ENCODE data around the gene LYST.

The LYST gene

DNA sequence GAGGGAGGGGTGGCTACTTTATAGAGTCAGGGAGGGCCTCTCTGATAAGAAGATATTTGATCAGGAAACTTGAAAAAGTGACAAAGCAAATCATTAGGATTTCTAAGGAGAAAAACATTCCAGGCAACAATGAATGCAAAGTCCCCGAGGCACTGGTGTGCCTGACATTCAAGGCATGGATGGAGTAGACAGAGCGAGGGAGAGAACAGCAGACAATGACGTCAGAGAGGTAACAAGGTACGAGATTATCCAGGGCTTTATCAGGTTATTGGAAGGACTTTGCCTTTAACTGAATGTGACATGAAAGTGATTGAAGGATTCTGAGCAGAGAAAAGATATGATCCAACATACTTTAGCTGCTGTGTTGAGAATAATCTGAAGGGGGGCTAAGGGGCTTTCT is 144.7 kb downstream of the LYST start:
- TF ChIP-seq, protein P1, sequence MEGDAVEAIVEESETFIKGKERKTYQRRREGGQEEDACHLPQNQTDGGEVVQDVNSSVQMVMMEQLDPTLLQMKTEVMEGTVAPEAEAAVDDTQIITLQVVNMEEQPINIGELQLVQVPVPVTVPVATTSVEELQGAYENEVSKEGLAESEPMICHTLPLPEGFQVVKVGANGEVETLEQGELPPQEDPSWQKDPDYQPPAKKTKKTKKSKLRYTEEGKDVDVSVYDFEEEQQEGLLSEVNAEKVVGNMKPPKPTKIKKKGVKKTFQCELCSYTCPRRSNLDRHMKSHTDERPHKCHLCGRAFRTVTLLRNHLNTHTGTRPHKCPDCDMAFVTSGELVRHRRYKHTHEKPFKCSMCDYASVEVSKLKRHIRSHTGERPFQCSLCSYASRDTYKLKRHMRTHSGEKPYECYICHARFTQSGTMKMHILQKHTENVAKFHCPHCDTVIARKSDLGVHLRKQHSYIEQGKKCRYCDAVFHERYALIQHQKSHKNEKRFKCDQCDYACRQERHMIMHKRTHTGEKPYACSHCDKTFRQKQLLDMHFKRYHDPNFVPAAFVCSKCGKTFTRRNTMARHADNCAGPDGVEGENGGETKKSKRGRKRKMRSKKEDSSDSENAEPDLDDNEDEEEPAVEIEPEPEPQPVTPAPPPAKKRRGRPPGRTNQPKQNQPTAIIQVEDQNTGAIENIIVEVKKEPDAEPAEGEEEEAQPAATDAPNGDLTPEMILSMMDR (IDR thresholded peaks at IDR 0.05; ENCODE audit: borderline replicate concordance, insufficient read depth, low read depth, low read length): no peak

DNA sequence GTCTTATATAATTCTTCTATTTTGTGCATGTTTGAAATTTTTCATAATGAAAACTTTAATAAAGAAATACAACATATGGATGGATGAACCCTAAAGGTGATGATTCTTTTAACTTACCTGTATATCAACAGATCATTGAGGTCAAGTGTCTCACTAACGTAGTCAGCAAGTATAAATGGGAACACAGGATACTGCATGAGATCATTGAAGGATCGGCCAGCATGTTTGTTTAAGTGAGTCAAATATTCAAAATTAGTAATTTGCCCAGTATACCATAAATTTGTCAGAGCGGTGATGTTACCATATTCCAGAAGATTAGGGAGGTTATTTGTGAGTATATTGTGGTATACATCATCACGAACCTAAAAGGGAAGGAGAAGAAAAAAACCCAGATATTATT is 146.2 kb downstream of the LYST start:
- TF ChIP-seq, protein P1 (IDR thresholded peaks at IDR 0.05; ENCODE audit: borderline replicate concordance, insufficient read depth, low read depth, low read length): no peak
- H3K4me3 ChIP-seq (ENCODE audit: low read depth, low read length): no peak overlapping the region

More for the DNA sequence above, 144.7 kb downstream of the LYST start:
- no peak overlapping the region for H3K4me3 ChIP-seq (ENCODE audit: low read depth, low read length)

DNA sequence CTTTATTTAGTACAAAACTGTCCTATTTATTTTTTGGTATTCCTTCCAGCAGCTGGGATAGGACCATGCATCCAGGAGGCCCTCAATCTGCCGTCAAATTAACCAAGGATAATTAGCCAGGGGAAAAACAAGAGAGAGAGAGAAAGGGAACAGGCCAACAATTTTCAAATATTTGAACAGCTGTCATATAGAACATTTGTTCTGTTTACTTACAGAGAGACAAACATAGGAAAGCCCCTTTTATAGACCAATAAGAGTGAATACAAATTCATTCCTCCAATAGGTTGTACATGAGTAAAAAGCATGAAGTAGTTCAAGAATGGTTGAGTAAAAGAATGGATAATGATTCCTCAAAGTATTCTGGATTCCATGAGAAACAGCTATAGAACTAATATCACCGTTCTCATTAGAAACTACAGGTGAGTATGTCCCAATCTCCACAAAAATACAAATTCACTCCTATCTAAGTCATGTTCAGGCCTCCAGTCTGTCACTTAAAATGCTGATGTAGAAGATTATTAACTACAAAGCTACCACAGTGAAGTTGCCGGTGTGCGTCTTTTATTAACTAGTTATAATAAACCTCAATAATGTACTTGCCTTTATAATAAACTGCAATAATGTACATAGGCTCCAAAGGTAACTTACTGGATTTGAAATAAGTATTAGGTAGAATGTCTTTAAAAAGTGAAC is 152.4 kb downstream of the LYST start:
- H3K4me3 ChIP-seq (ENCODE audit: low read depth, low read length): no peak overlapping the region
- TF ChIP-seq, protein P1 (IDR thresholded peaks at IDR 0.05; ENCODE audit: borderline replicate concordance, insufficient read depth, low read depth, low read length): no peak

DNA sequence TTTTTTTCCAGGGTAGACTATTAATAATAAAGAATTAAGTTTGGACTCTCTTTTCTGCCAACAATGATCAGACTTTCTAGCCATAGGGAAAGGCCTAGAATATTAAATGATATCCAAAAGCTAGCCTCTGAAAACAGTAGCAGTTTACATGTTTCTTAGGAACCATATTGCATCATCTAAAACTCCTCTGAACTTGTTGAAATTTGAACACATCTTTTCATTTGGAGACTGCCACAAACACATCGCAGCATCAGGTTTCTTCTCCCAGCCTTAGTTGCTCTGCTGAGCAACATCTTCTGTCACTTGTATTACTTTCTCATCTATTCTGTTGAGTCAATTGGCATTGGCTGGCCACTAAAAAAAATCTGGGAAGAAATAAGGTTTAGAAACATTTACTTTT is 153.9 kb downstream of the LYST start:
- no peak overlapping the region for H3K4me3 ChIP-seq (ENCODE audit: low read depth, low read length)
- TF ChIP-seq, protein P1 (IDR thresholded peaks at IDR 0.05; ENCODE audit: borderline replicate concordance, insufficient read depth, low read depth, low read length): no peak

DNA sequence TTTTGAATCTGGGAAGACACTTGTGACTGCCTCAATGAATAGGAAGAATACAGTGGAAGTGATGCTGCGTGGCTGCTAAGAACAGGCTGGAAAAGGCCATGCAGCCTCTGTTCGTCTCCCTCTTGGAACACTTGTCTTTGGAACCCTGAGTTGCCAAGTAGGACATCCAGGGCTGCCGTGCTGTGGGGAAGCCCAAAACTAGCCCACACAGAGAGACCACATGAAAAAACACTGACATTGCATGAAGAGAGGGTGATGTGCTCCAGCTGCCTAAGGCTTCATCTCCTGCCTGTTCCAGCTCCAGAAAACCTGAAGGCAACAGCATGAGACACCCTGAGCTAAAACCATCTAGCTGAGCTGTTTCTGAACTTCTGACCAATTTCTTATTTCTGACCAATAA is 156.0 kb downstream of the LYST start:
- H3K4me3 ChIP-seq (ENCODE audit: low read depth, low read length): no peak overlapping the region
- TF ChIP-seq, protein P1 (IDR thresholded peaks at IDR 0.05; ENCODE audit: borderline replicate concordance, insufficient read depth, low read depth, low read length): no peak

DNA sequence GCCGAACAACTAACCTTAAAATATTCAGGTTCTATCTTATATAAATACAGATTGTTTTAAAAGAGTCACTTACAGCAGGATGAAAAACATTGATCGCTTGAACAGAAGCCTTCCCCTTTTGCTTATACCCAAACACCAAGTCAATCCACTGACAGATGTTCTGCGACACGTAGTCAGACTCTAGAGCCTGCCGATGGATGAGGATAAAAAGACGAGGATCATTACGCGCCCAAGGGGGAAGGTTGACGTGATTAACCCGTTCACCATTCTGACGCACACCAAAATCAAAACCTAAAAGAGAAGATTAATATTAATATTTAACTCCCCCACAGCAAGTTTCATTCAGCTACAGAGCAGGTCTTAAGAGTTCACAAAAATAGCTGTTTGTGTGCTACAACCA is 157.7 kb downstream of the LYST start:
- TF ChIP-seq, protein P1 (IDR thresholded peaks at IDR 0.05; ENCODE audit: borderline replicate concordance, insufficient read depth, low read depth, low read length): no peak
- no peak overlapping the region for H3K4me3 ChIP-seq (ENCODE audit: low read depth, low read length)

DNA sequence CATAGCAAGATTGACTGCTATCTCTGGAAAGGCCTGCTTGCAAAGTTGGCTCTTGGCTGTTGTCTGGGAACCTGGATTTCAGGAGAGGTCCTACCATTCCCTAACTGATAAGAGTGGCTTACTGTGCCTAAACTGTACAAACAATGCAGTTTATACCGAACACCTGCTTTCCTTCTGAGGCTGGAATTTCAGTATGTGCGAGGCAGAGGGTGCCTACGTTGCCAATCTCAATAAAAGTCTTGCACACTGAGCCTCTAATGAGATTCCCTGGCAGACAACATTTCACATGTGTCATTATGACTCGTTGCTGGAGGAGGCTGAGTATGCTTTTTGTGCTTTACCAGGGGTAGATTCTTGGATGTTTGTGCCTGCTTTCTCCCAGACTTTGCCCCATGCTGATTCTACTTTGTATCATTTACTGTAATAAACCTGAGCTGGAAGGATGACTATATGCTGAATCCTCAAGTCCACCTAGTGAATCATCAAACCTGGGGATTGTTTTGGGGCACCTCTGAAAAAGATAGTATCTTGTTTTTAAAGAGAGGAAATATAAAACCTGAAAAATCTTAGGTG is 158.2 kb downstream of the LYST start:
- TF ChIP-seq, protein P1 (IDR thresholded peaks at IDR 0.05; ENCODE audit: borderline replicate concordance, insufficient read depth, low read depth, low read length): no peak
- H3K4me3 ChIP-seq (ENCODE audit: low read depth, low read length): no peak overlapping the region

Data from GM12875 (cell line).